T-helper 9 cell (primary cell): ENCODE measurements around the gene ITGA5.

ENCODE experiments used
- DNase-seq: peaks from one replicate; pipeline ENCODE4 v3.0.0-alpha.2; 2020

Gene ITGA5

DNA sequence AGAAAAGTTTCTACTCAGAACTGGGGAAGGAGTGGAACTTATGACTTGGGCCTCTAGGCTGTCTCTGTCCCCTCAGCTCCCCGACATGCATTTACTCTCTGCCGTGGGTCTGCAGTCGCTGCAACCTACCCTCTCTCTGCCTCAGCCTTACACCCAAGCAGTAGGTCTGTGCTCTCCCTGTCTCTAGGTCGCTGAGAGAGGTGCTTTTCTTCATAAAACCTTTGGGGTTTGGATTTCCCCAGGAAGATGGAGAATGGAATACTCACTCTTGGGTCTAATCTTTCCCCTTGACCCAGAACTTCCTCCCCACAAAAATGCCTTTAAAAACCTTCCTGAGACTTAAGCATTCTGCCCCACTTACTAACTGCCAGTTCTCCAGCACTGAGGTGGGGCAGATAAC is 67.7 kb downstream of the ITGA5 start:
- DNase-seq = no peak

DNA sequence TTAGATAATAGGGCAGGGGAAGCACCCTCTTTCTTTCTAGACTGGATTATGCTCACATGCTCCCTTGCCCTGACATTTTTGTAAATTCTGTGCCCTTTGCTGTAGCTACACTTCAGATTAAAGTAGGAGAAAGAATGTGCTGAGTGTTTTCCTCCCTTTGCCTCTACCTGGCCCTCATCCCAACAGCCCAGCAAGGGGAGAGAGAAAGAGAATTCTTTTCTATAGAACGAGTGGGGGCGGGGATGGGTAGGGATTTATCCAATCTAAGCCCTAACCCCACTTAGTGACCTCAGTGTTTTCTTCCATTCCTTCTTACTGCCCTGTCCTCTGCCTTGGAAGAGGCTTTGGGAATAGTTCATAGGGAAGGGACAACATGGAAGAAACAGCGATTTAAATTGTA is 68.3 kb downstream of the ITGA5 start:
- no peak for DNase-seq

- no peak for DNase-seq
These were observed 69.4 kb downstream of the ITGA5 start for GRCh38 chr12:54349679-54350078.

GRCh38 chr12:54349036-54349435 is 70.0 kb downstream of the ITGA5 start:
- no peak for DNase-seq
